RWPE1 (cell line): ENCODE results near the gene BMAL2.

Experiments
- CTCF ChIA-PET: fragments of 350-600 bp; sonication (Branson Sonifier 250); formaldehyde crosslinking; extraction: SDS; loops from one replicate; lab custom pipeline; 2021; lab: Yijun Ruan, JAX
- POLR2A ChIA-PET: fragments of 400-600 bp; formaldehyde crosslinking; extraction: SDS; loops from one replicate; lab custom pipeline; 2020; ENCODE audit warnings: antibody characterized with exemption; ENCODE audit not compliant: low non-redundant PET; lab: Yijun Ruan, JAX
- DNase-seq: peaks from one replicate; pipeline ENCODE4 v3.0.0; 2012; ENCODE audit warnings: low spot score
- H3K27ac ChIP-seq: fragments of 450-650 bp; 2 replicates; pipeline ENCODE4 v1.5.1; 2017
- CTCF ChIP-seq: fragments of 450-650 bp; conservative IDR thresholded peaks from 2 replicates; pipeline ENCODE4 v1.5.1; 2017; ENCODE audit warnings: low read depth, mild to moderate bottlenecking

BMAL2 gene

DNA sequence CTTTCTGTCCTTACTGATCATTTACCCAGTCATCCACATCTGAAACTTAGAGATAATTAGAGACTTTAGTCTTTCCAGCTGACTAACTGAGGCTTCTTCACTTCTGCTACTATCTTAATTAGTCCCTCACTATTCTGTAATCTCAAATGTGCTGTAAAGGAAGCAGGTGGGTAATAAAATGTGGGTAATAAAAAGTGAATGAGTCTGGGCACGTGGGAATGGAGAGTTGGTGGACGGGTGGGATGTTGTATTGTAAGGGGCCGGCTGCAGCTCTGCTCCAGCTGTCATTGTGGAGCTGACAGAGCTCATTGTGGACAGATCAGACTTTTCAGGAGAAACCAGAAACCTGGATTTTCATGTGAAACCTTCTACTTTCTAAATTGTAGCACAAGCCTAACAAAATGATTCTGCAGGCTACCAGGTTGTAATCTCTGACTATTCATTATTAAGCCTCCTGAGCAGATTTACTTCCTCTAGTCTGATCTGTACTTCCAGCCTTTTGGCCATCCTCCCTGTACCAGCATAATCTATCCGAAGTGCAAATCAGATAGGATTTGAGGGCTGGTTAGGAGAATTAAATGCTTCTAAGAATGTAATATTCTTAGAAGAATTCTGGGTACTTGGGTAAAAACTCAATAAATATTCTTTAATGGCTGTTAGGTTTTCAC is 42.0 kb upstream of the BMAL2 start:
- H3K27ac ChIP-seq, result no peak overlapping the region
- no peak for TF ChIP-seq CTCF
- ChIA-PET POLR2A (no interaction called here), CTCF (interaction anchor here (0.6 kb wide), 1 partner anchor 677 kb away, joined by 3 read pairs; no protein-coding TSS in a partner anchor)
- no peak for DNase-seq

GRCh38 chr12:27291862-27292261 is 40.8 kb upstream of the BMAL2 start:
- H3K27ac ChIP-seq, result no peak overlapping the region
- ChIA-PET POLR2A (no interaction called here), CTCF (no interaction called here)

GRCh38 chr12:27292718-27293117 is 39.9 kb upstream of the BMAL2 start:
- no peak overlapping the region for H3K27ac ChIP-seq
- no peak for DNase-seq
- ChIA-PET CTCF (no interaction called here), POLR2A (no interaction called here)
- TF ChIP-seq CTCF, result no peak

More at GRCh38 chr12:27291862-27292261, 40.8 kb upstream of the BMAL2 start:
- TF ChIP-seq CTCF, result no peak
- no peak for DNase-seq

DNA sequence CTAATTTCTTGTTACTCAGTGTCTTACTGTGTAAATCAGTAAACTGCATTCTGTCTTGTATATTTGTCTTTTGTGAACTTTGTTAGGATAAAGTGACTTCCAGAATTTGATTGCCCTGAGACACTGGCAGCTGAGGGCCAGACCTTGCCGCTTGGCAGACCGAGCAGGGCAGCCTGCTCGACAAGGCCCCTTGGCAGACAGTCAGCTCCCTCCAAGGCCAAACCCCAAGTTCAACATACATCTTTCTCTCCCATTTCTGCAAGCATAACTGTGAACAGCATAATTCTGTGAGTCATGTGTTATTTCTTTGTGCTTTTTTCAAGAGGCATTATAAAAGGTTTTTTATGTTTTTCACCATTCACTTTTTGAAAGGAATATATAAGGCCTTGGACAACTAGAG is 39.2 kb upstream of the BMAL2 start:
- CTCF ChIA-PET, result no interaction called here
- DNase-seq, result no peak
- no peak overlapping the region for H3K27ac ChIP-seq
- TF ChIP-seq CTCF, result no peak
- POLR2A ChIA-PET, result no interaction called here

- H3K27ac ChIP-seq, result no peak overlapping the region
- no peak for TF ChIP-seq CTCF
- DNase-seq, result no peak
- ChIA-PET CTCF (interaction anchor here (0.5 to 0.9 kb wide), 2 partner anchors 10 to 413 kb away, joined by 3 to 6 read pairs; no protein-coding TSS in a partner anchor), POLR2A (no interaction called here)
Observed at GRCh38 chr12:27296674-27297073, 36.0 kb upstream of the BMAL2 start.

DNA sequence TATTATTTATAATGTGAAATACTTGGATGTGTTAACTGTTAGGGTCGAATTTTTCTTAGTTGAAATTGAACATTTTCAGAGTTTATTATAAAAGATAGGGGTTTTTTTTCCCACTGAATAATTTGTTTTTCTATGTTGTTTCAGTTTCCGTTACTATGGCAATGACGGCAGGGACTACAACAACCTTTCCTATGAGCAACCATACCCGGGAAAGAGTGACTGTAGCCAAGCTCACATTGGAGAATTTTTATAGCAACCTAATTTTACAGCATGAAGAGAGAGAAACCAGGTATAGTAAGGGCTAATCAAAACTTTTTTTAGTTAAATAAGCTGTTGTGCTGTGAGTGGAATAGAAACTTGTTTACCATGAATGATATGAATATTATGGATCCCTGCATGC is 35.1 kb upstream of the BMAL2 start:
- ChIA-PET CTCF (interaction anchor here (0.7 to 0.9 kb wide), 2 partner anchors 9 to 134 kb away, joined by 6 to 9 read pairs; no protein-coding TSS in a partner anchor), POLR2A (no interaction called here)
- no peak overlapping the region for H3K27ac ChIP-seq
- no peak for DNase-seq
- no peak for TF ChIP-seq CTCF
